A673 (cell line): ENCODE data around the gene ZNF681.

Experiments used
- EZH2 ChIP-seq: fragments of 200-600 bp; sonication (generic); IDR thresholded peaks from 2 replicates; pipeline ENCODE4 v1.6.1; 2017; ENCODE audit warnings: borderline replicate concordance, low read depth, mild to moderate bottlenecking, mixed read lengths, antibody characterized with exemption, low read length; ENCODE audit not compliant: poor library complexity, severe bottlenecking
- TF ChIP-seq, protein P1 (sequence below): fragments of 300-800, 200-600 bp; sonication (generic); conservative IDR thresholded peaks from 2 replicates; pipeline ENCODE4 v1.5.1; 2017; ENCODE audit warnings: low read depth, mild to moderate bottlenecking, antibody characterized with exemption, low read length, moderate library complexity, mixed read lengths

DNA sequence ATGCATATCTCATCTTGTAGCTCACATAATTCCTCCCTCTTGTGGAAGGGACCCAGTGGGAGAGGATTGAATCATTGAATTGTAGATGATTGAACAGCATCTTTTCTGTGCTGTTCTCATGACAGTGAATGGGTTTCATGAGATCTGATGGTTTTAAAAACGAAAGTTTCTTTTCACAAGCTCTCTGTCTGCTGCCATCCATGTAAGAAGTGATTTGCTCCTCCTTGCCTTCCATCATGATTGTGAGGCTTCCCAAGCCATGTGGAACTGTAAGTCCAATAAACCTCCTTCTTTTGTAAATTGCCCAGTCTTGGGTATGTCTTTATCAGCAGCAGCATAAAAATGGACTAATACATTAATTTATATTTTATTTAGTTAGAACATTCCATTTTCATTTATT is 52.0 kb downstream of the ZNF681 start:
- TF ChIP-seq, protein P1, sequence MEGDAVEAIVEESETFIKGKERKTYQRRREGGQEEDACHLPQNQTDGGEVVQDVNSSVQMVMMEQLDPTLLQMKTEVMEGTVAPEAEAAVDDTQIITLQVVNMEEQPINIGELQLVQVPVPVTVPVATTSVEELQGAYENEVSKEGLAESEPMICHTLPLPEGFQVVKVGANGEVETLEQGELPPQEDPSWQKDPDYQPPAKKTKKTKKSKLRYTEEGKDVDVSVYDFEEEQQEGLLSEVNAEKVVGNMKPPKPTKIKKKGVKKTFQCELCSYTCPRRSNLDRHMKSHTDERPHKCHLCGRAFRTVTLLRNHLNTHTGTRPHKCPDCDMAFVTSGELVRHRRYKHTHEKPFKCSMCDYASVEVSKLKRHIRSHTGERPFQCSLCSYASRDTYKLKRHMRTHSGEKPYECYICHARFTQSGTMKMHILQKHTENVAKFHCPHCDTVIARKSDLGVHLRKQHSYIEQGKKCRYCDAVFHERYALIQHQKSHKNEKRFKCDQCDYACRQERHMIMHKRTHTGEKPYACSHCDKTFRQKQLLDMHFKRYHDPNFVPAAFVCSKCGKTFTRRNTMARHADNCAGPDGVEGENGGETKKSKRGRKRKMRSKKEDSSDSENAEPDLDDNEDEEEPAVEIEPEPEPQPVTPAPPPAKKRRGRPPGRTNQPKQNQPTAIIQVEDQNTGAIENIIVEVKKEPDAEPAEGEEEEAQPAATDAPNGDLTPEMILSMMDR, result no peak
- no peak for TF ChIP-seq EZH2
